SK-N-SH (cell line): ENCODE measurements around the gene CFAP74. TPM values are rescaled to one million over a fixed set of nuclear protein-coding genes. Genes with fewer than 3 reads are reported as not detected.
A peak's percentile ranks its signal among the peaks of the same experiment; 100 is the strongest.

Experiments
- CTCF ChIA-PET: fragments of 300-600, 350-600 bp; formaldehyde crosslinking; extraction: SDS; loops from one replicate; lab custom pipeline; 2021; lab: Yijun Ruan, JAX
- POLR2A ChIA-PET: fragments of 350-600 bp; sonication (Branson Sonifier 250); formaldehyde crosslinking; extraction: SDS; loops from one replicate; lab custom pipeline; 2020; ENCODE audit warnings: antibody characterized with exemption, inconsistent platforms; lab: Yijun Ruan, JAX
- DNase-seq: peaks from one replicate; pipeline ENCODE4 v3.0.0; 2012
- H2AFZ ChIP-seq: fragments of 200-600 bp; sonication (generic); 2 replicates; pipeline ENCODE4 v1.8.1; 2016; ENCODE audit warnings: antibody characterized with exemption, mild to moderate bottlenecking, low read depth
- H3F3A ChIP-seq: fragments of 200-600 bp; sonication (generic); replicated peaks from 2 replicates; pipeline ENCODE3; 2016; ENCODE audit warnings: antibody characterized with exemption, mild to moderate bottlenecking; ENCODE audit not compliant: insufficient read depth
- H3K27ac ChIP-seq, 2 experiments: fragments of 200-500 bp in 1 of 2; fragments of 200-600 bp in 1 of 2; sonication (Bioruptor generic) in 1 of 2; sonication (generic), shearing (Covaris generic) in 1 of 2; 2 replicates each; pipeline versions ENCODE4 v1.5.1 to v1.6.1; 2014 to 2016; ENCODE audit warnings: low read depth in 2 of 2, inconsistent platforms in 1 of 2, low read length in 1 of 2, mild to moderate bottlenecking in 1 of 2, mixed read lengths in 1 of 2
- H3K27me3 ChIP-seq: fragments of 200-600 bp; sonication (generic), shearing (Covaris generic); 2 replicates; pipeline ENCODE4 v1.6.1; 2016; ENCODE audit warnings: mixed run types; ENCODE audit not compliant: insufficient read depth
- H3K36me3 ChIP-seq, 2 experiments: fragments of 200-500 bp in 1 of 2; fragments of 200-600 bp in 1 of 2; sonication (Bioruptor generic) in 1 of 2; sonication (generic) in 1 of 2; replicated peaks in 1 of 2; 2 replicates each; pipeline versions ENCODE3 to v1.5.1; 2014 to 2016; ENCODE audit warnings: low read length in 1 of 2, mild to moderate bottlenecking in 1 of 2; ENCODE audit not compliant: insufficient read depth in 2 of 2, control insufficient read depth in 1 of 2
- H3K4me1 ChIP-seq, 2 experiments: fragments of 200-500 bp in 1 of 2; fragments of 200-600 bp in 1 of 2; sonication (Bioruptor generic) in 1 of 2; sonication (generic), shearing (Covaris generic) in 1 of 2; 2 replicates each; pipeline versions ENCODE4 v1.5.1 to v1.6.1; 2014 to 2016; ENCODE audit warnings: low read depth in 1 of 2, low read length in 1 of 2, mixed run types in 1 of 2; ENCODE audit not compliant: insufficient read depth in 2 of 2, control insufficient read depth in 1 of 2
- H3K4me2 ChIP-seq: fragments of 200-600 bp; sonication (generic), shearing (Covaris generic); 2 replicates; pipeline ENCODE4 v1.6.1; 2017; ENCODE audit warnings: mixed run types
- H3K4me3 ChIP-seq, 2 experiments: fragments of 200-500 bp in 1 of 2; fragments of 200-600 bp in 1 of 2; sonication (Bioruptor generic) in 1 of 2; sonication (generic), shearing (Covaris generic) in 1 of 2; 2 replicates each; pipeline versions ENCODE4 v1.5.1 to v1.8.1; 2014 to 2016; ENCODE audit warnings: low read depth in 2 of 2, inconsistent platforms in 1 of 2, low read length in 1 of 2, mild to moderate bottlenecking in 1 of 2, mixed read lengths in 1 of 2, moderate library complexity in 1 of 2
- H3K79me2 ChIP-seq: fragments of 200-600 bp; sonication (generic); 2 replicates; pipeline ENCODE4 v1.8.1; 2017; ENCODE audit warnings: mild to moderate bottlenecking; ENCODE audit not compliant: insufficient read depth
- H3K9ac ChIP-seq: fragments of 200-600 bp; sonication (generic); 2 replicates; pipeline ENCODE4 v1.6.1; 2017; ENCODE audit warnings: mixed run types
- H3K9me2 ChIP-seq: fragments of 200-600 bp; sonication (generic); 2 replicates; pipeline ENCODE4 v1.6.1; 2017; ENCODE audit warnings: mixed run types
- H3K9me3 ChIP-seq: fragments of 200-600 bp; sonication (generic); 2 replicates; pipeline ENCODE4 v1.6.1; 2017; ENCODE audit warnings: mixed run types, mild to moderate bottlenecking, moderate library complexity
- H4K20me1 ChIP-seq: fragments of 200-600 bp; sonication (generic); 2 replicates; pipeline ENCODE4 v1.6.1; 2017; ENCODE audit warnings: mild to moderate bottlenecking, mixed run types; ENCODE audit not compliant: insufficient read depth
- CHD2 ChIP-seq: fragments of 150-350 bp; IDR thresholded peaks from 2 replicates; pipeline ENCODE4 v1.6.1; 2018; ENCODE audit warnings: low read length; ENCODE audit not compliant: partially characterized antibody
- ELF1 ChIP-seq: IDR thresholded peaks from 2 replicates; pipeline ENCODE4 v1.4.0; 2012
- FOSL2 ChIP-seq: IDR thresholded peaks from 2 replicates; pipeline ENCODE4 v1.4.0; 2012; ENCODE audit warnings: low read depth, mild to moderate bottlenecking, moderate library complexity, borderline replicate concordance
- FOXJ3 ChIP-seq: sonication (generic); formaldehyde crosslinking; IDR thresholded peaks from 2 replicates; pipeline ENCODE4 v1.5.1; 2020; ENCODE audit warnings: mild to moderate bottlenecking, missing genetic modification reagents
- GABPA ChIP-seq: IDR thresholded peaks from 2 replicates; pipeline ENCODE4 v1.4.0; 2012; ENCODE audit warnings: low read depth, mild to moderate bottlenecking
- MEF2A ChIP-seq: IDR thresholded peaks from 2 replicates; pipeline ENCODE4 v1.4.0; 2012; ENCODE audit warnings: low read depth, borderline replicate concordance
- MXI1 ChIP-seq: IDR thresholded peaks from 2 replicates; pipeline ENCODE4 v1.6.1; 2012; ENCODE audit warnings: mild to moderate bottlenecking, low read depth, low read length, improper control_type of control experiment
- POLR2AphosphoS5 ChIP-seq: IDR thresholded peaks from 2 replicates; pipeline ENCODE4 v1.6.1; 2012; ENCODE audit warnings: low read depth, low read length
- RCOR1 ChIP-seq: fragments of 150-350 bp; IDR thresholded peaks from 2 replicates; pipeline ENCODE4 v1.6.1; 2017; ENCODE audit warnings: antibody characterized with exemption, low read length
- RFX5 ChIP-seq: IDR thresholded peaks from 2 replicates; pipeline ENCODE4 v1.6.1; 2012; ENCODE audit warnings: mild to moderate bottlenecking, improper control_type of control experiment, low read length
- SIN3A ChIP-seq: IDR thresholded peaks from 2 replicates; pipeline ENCODE4 v1.6.1; 2012; ENCODE audit warnings: low read depth, mild to moderate bottlenecking, low read length, moderate library complexity, borderline replicate concordance
- TAF1 ChIP-seq: IDR thresholded peaks from 2 replicates; pipeline ENCODE4 v1.6.1; 2012; ENCODE audit warnings: low read depth, mild to moderate bottlenecking, low read length, moderate library complexity, borderline replicate concordance
- TEAD4 ChIP-seq: IDR thresholded peaks from 2 replicates; pipeline ENCODE4 v1.4.0; 2012; ENCODE audit warnings: mild to moderate bottlenecking, borderline replicate concordance; ENCODE audit not compliant: insufficient read depth
- USF2 ChIP-seq: fragments of 150-350 bp; IDR thresholded peaks from 2 replicates; pipeline ENCODE4 v1.6.1; 2017; ENCODE audit warnings: antibody characterized with exemption, low read length, low read depth, borderline replicate concordance
- YY1 ChIP-seq: IDR thresholded peaks from 2 replicates; pipeline ENCODE4 v1.4.0; 2012; ENCODE audit warnings: low read depth, mild to moderate bottlenecking
- WGBS: methylation state at CpG from one replicate; pipeline ENCODE4 v1.1.6; 2017; ENCODE audit warnings: low lambda C conversion rate; 5-methylcytosine and 5-hydroxymethylcytosine counted together
- polyA plus RNA-seq, 3 experiments: library from polyadenylated mRNA; depleted of rRNA; stranded (reverse); fragments of >200 nt; gene quantifications; 2 replicates each; pipeline ENCODE4 v1.2.3, GENCODE V29; 2012
- TF ChIP-seq, protein P1 (sequence below): IDR thresholded peaks from 2 replicates; pipeline ENCODE4 v1.4.0; 2012; ENCODE audit warnings: low read depth, borderline replicate concordance
- TF ChIP-seq, protein P2 (sequence below): IDR thresholded peaks from 2 replicates; pipeline ENCODE4 v1.4.0; 2012; ENCODE audit warnings: low read depth, borderline replicate concordance
- TF ChIP-seq, protein P3 (sequence below): IDR thresholded peaks from 2 replicates; pipeline ENCODE4 v1.6.1; 2012; ENCODE audit warnings: mild to moderate bottlenecking, low read depth, low read length, moderate library complexity

Gene CFAP74
- polyA plus RNA-seq, 1 of the 3 experiments (the other 2 are of a cell fraction): not detected

GRCh38 chr1:1908506-1908791 is 95.1 kb downstream of the CFAP74 start:
- Histone ChIP-seq H4K20me1 (no peaks in the 10 kb centered on the region), H3K79me2 (peaks cover 6% of the 10 kb centered on the region), H3K4me2 (peak overlapping the region; percentile 84), H3K9ac (peak overlapping the region; percentile 71), H3K27ac (peak overlapping the region; percentile 32 to 47; a peak in 2 of 4 replicates), H3K9me3 (no peaks in the 10 kb centered on the region), H3K36me3 (no peaks in the 10 kb centered on the region), H3F3A (peaks cover 10% of the 10 kb centered on the region), H3K4me3 (peak overlapping the region; percentile 60 to 64), H3K9me2 (no peaks in the 10 kb centered on the region), H3K4me1 (peaks cover 0 to 20% of the 10 kb centered on the region in 2 experiments; a peak in 2 of 4 replicates), H3K27me3 (no peaks in the 10 kb centered on the region), H2AFZ (peak overlapping the region; percentile 63; the same call in 1 of the 2 replicates)
- CTCF ChIA-PET: interaction anchor here (0.6 to 6.2 kb wide), 30 partner anchors 9 to 294 kb away, joined by 3 to 54 read pairs (median 5); partner anchors contain the start of genes GNB1, NADK and TMEM52
- POLR2A ChIA-PET: interaction anchor here (0.6 to 1.5 kb wide), 5 partner anchors 17 to 136 kb away, joined by 3 to 12 read pairs (median 3); no protein-coding TSS in a partner anchor
- DNase-seq: no peak
- WGBS: 7% methylated on average over 3 of the region's 21 CpGs
- no peak for TF ChIP-seq RCOR1
- no peak for TF ChIP-seq MXI1
- no peak for TF ChIP-seq SIN3A
- TF ChIP-seq, protein P1, sequence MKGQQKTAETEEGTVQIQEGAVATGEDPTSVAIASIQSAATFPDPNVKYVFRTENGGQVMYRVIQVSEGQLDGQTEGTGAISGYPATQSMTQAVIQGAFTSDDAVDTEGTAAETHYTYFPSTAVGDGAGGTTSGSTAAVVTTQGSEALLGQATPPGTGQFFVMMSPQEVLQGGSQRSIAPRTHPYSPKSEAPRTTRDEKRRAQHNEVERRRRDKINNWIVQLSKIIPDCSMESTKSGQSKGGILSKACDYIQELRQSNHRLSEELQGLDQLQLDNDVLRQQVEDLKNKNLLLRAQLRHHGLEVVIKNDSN: no peak
- TF ChIP-seq YY1: no peak
- no peak for TF ChIP-seq TAF1
- no peak for TF ChIP-seq POLR2AphosphoS5
- TF ChIP-seq, protein P2, sequence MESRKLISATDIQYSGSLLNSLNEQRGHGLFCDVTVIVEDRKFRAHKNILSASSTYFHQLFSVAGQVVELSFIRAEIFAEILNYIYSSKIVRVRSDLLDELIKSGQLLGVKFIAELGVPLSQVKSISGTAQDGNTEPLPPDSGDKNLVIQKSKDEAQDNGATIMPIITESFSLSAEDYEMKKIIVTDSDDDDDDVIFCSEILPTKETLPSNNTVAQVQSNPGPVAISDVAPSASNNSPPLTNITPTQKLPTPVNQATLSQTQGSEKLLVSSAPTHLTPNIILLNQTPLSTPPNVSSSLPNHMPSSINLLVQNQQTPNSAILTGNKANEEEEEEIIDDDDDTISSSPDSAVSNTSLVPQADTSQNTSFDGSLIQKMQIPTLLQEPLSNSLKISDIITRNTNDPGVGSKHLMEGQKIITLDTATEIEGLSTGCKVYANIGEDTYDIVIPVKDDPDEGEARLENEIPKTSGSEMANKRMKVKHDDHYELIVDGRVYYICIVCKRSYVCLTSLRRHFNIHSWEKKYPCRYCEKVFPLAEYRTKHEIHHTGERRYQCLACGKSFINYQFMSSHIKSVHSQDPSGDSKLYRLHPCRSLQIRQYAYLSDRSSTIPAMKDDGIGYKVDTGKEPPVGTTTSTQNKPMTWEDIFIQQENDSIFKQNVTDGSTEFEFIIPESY: no peak
- no peak for TF ChIP-seq MEF2A
- no peak for TF ChIP-seq CHD2
- no peak for TF ChIP-seq FOSL2
- no peak for TF ChIP-seq ELF1
- no peak for TF ChIP-seq USF2
- no peak for TF ChIP-seq GABPA
- TF ChIP-seq, protein P3, sequence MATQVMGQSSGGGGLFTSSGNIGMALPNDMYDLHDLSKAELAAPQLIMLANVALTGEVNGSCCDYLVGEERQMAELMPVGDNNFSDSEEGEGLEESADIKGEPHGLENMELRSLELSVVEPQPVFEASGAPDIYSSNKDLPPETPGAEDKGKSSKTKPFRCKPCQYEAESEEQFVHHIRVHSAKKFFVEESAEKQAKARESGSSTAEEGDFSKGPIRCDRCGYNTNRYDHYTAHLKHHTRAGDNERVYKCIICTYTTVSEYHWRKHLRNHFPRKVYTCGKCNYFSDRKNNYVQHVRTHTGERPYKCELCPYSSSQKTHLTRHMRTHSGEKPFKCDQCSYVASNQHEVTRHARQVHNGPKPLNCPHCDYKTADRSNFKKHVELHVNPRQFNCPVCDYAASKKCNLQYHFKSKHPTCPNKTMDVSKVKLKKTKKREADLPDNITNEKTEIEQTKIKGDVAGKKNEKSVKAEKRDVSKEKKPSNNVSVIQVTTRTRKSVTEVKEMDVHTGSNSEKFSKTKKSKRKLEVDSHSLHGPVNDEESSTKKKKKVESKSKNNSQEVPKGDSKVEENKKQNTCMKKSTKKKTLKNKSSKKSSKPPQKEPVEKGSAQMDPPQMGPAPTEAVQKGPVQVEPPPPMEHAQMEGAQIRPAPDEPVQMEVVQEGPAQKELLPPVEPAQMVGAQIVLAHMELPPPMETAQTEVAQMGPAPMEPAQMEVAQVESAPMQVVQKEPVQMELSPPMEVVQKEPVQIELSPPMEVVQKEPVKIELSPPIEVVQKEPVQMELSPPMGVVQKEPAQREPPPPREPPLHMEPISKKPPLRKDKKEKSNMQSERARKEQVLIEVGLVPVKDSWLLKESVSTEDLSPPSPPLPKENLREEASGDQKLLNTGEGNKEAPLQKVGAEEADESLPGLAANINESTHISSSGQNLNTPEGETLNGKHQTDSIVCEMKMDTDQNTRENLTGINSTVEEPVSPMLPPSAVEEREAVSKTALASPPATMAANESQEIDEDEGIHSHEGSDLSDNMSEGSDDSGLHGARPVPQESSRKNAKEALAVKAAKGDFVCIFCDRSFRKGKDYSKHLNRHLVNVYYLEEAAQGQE: no peak
- TF ChIP-seq RFX5: no peak
- TF ChIP-seq TEAD4: no peak
- TF ChIP-seq FOXJ3 (CRISPR knock-in tag): no peak
